ENCODE data around the gene PIEZO2. TPM values are rescaled to one million over a fixed set of nuclear protein-coding genes. Genes with fewer than 3 reads are reported as not detected.

PIEZO2 gene
- total RNA-seq, 1 donor from 2014 or later = 1.7 TPM

- Mint-ChIP-seq H3K9me3 (ENCODE audit: low read depth) (no peaks in the 10 kb centered on the region), H3K36me3 (ENCODE audit: insufficient read depth) (no peaks in the 10 kb centered on the region), H3K4me1 (ENCODE audit: low read depth) (peaks cover 10% of the 10 kb centered on the region), H3K4me3 (ENCODE audit: low read depth) (no peak overlapping the region), H3K27ac (no peak overlapping the region), H3K27me3 (peaks cover 84% of the 10 kb centered on the region)
- no peak for DNase-seq (ENCODE audit: low spot score, unreplicated experiment)
- TF ChIP-seq CTCF (IDR thresholded peaks at IDR 0.05; ENCODE audit: unreplicated experiment) = no peak
These were observed 70.9 kb downstream of the PIEZO2 start for GRCh38 chr18:11078491-11078890.

GRCh38 chr18:11077548-11078187, 71.7 kb downstream of the PIEZO2 start:
- H3K27me3 Mint-ChIP-seq = peaks cover 83% of the 10 kb centered on the region
- H3K9me3 Mint-ChIP-seq (ENCODE audit: low read depth) = no peaks in the 10 kb centered on the region
- H3K36me3 Mint-ChIP-seq (ENCODE audit: insufficient read depth) = no peaks in the 10 kb centered on the region
- no peak for TF ChIP-seq CTCF (IDR thresholded peaks at IDR 0.05; ENCODE audit: unreplicated experiment)
- H3K27ac Mint-ChIP-seq = no peak overlapping the region
- DNase-seq (ENCODE audit: low spot score, unreplicated experiment) = no peak
- H3K4me3 Mint-ChIP-seq (ENCODE audit: low read depth) = no peak overlapping the region
- peaks cover 10% of the 10 kb centered on the region for H3K4me1 Mint-ChIP-seq (ENCODE audit: low read depth)

- peaks cover 86% of the 10 kb centered on the region for H3K27me3 Mint-ChIP-seq
- peaks cover 10% of the 10 kb centered on the region for H3K4me1 Mint-ChIP-seq (ENCODE audit: low read depth)
- no peak for DNase-seq (ENCODE audit: low spot score, unreplicated experiment)
- H3K4me3 Mint-ChIP-seq (ENCODE audit: low read depth) = no peak overlapping the region
- no peak for TF ChIP-seq CTCF (IDR thresholded peaks at IDR 0.05; ENCODE audit: unreplicated experiment)
- H3K36me3 Mint-ChIP-seq (ENCODE audit: insufficient read depth) = no peaks in the 10 kb centered on the region
- no peak overlapping the region for H3K27ac Mint-ChIP-seq
- H3K9me3 Mint-ChIP-seq (ENCODE audit: low read depth) = no peaks in the 10 kb centered on the region
These were observed 74.5 kb downstream of the PIEZO2 start for GRCh38 chr18:11074889-11075288.

GRCh38 chr18:11073971-11074370, 75.4 kb downstream of the PIEZO2 start:
- Mint-ChIP-seq H3K27me3 (peaks cover 85% of the 10 kb centered on the region), H3K4me1 (ENCODE audit: low read depth) (peaks cover 10% of the 10 kb centered on the region), H3K36me3 (ENCODE audit: insufficient read depth) (no peaks in the 10 kb centered on the region)

GRCh38 chr18:11072632-11073031, 76.7 kb downstream of the PIEZO2 start:
- Mint-ChIP-seq H3K27ac (no peak overlapping the region), H3K4me3 (ENCODE audit: low read depth) (no peak overlapping the region), H3K4me1 (ENCODE audit: low read depth) (peaks cover 10% of the 10 kb centered on the region), H3K27me3 (peaks cover 83% of the 10 kb centered on the region), H3K36me3 (ENCODE audit: insufficient read depth) (no peaks in the 10 kb centered on the region), H3K9me3 (ENCODE audit: low read depth) (peaks cover 10% of the 10 kb centered on the region)
- no peak for TF ChIP-seq CTCF (IDR thresholded peaks at IDR 0.05; ENCODE audit: unreplicated experiment)
- no peak for DNase-seq (ENCODE audit: low spot score, unreplicated experiment)

More at GRCh38 chr18:11073971-11074370, 75.4 kb downstream of the PIEZO2 start:
- Mint-ChIP-seq H3K4me3 (ENCODE audit: low read depth) (no peak overlapping the region), H3K27ac (no peak overlapping the region), H3K9me3 (ENCODE audit: low read depth) (no peaks in the 10 kb centered on the region)
- no peak for DNase-seq (ENCODE audit: low spot score, unreplicated experiment)
- TF ChIP-seq CTCF (IDR thresholded peaks at IDR 0.05; ENCODE audit: unreplicated experiment) = no peak
